ENCODE results near the gene DNAH17.

The DNAH17 gene

DNA sequence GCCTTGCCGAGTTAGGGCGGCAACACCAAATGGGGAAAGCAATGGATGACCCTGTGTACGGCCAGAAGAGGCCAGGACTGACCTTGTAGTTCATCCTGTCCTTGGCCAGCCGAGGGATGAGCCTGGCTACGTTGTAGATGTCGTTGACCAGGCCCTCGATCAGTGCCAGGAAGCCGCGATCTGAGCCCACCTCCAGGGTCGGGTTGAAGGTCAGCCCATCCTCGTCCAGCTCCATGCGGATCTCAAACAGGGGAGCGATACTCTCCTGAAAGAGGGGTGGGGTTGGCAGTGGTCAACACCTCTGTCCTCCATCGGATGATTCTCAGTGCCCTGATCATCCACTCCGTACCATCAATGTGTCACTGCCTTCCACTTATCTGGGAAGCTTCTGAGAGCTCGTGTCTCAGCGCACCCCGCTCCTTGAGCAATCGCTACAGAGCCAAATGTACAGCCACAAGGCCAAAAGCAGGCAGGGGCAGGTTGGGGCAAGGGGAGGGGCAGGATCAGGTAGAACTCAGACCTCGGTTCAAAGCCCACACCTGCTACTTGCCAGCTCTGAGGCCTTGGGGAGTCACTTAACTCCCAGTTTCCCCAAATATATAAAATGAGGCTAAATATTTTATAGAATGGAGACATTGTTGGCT, 39.9 kb downstream of the DNAH17 start:
- TF ChIP-seq BACH2 (CRISPR knock-in tag; IDR thresholded peaks at IDR 0.05; ENCODE audit: borderline replicate concordance): no peak

DNA sequence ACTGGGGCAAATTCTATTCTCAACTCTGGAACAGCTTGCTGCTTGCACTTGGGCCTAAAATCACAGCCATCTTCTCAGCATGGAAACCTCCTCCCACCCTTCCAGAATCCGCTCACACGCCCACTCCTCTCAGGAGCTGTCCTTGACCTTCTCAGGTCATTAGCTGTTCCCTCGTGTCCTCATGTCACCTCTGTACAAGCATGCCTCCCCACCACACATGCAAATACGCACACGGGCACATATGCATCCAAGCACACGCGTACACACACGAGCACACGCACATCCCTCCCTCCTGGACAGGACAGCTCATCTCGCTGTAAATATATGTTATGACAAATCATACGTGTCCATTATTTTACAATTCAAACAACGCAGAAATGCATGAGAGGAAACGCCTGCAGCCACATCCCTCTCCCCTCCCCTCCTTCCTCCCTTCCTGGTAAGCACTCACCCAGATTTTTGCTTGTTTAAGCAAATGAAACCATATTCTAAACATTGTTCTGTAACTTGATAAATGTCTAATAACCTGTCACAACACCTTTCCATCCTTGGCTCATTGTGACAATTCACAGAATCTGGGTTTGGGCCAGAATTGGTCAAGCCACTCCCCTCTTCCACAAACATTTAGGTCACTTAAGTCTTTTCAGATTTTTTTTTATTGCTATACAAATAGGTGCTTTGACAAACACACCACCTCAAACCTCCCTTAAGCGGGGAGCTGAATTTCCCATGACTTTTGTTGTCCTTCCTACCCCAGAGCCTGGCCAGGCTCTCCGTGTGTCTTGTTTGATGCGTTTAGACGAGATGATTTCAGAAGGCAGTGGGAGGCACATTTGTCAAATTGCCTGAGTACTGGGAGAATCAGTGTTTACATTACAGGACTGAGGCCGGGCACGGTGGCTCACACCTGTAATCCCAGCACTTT, 41.7 kb downstream of the DNAH17 start:
- ATAC-seq: no peak
- TF ChIP-seq ARNTL (CRISPR knock-in tag; IDR thresholded peaks at IDR 0.05; ENCODE audit: borderline replicate concordance, low read depth): no peak
- no peak for TF ChIP-seq ZNF8 (CRISPR knock-in tag; IDR thresholded peaks at IDR 0.05)
- TF ChIP-seq CSDC2 (CRISPR knock-in tag; IDR thresholded peaks at IDR 0.05): no peak
- TF ChIP-seq TOX (CRISPR knock-in tag; IDR thresholded peaks at IDR 0.05; ENCODE audit: borderline replicate concordance): no peak
- TF ChIP-seq ZNF70 (CRISPR knock-in tag; IDR thresholded peaks at IDR 0.05): no peak
- TF ChIP-seq PPARA (CRISPR knock-in tag; IDR thresholded peaks at IDR 0.05; ENCODE audit: borderline replicate concordance): no peak

More for the DNA sequence above, 39.9 kb downstream of the DNAH17 start:
- ATAC-seq: no peak

DNA sequence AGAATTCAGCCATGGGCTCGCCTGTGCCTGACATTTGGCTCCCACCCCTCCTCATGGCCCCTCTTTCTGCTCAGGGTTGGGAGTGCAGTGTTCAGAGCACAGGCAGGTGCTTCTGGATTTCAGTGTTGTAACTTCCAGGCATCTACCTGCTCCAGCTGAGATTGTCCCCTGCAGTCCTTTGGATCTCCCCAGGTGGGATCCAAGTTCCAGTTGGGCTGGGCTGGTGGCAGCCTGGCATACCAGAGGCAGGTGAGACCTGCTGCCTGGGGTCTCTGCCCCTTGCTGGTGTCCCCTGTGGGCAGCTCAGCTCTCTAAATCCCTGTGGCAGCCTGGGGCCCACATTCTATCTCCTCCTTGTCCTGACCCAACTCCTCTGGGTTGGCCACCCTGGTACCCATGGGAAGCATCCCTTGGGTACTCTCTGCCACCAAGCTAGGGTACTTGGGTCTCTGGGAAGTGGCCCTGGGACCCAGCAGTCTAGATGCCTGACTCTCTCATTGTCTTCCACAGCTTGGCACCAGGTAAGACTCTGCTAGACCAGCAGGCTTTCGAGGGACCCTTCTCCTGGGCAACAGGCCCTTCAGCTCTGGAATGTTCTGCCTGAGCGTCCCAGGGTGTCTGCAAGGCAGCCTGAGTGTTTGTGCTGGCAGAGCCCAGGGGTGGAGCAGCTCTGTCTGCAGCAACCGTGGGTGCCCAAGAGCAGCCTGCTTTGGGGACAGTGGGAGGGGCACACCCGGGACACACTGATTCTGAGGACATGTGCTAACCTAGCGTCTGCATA, 42.5 kb downstream of the DNAH17 start:
- TF ChIP-seq ISL1 (CRISPR knock-in tag; IDR thresholded peaks at IDR 0.05): no peak
- TF ChIP-seq TOX (CRISPR knock-in tag; IDR thresholded peaks at IDR 0.05; ENCODE audit: borderline replicate concordance): no peak
- TF ChIP-seq ZFP30 (CRISPR knock-in tag; IDR thresholded peaks at IDR 0.05): no peak
- TF ChIP-seq ARNTL (CRISPR knock-in tag; IDR thresholded peaks at IDR 0.05; ENCODE audit: borderline replicate concordance, low read depth): no peak
- no peak for TF ChIP-seq SNAI2 (CRISPR knock-in tag; IDR thresholded peaks at IDR 0.05)
- TF ChIP-seq ZNF565 (CRISPR knock-in tag; conservative IDR thresholded peaks at IDR 0.05; ENCODE audit: low read depth): no peak
- no peak for TF ChIP-seq CSRNP3 (CRISPR knock-in tag; IDR thresholded peaks at IDR 0.05)
- TF ChIP-seq ESRRG (CRISPR knock-in tag; IDR thresholded peaks at IDR 0.05): no peak
- TF ChIP-seq, protein P1, sequence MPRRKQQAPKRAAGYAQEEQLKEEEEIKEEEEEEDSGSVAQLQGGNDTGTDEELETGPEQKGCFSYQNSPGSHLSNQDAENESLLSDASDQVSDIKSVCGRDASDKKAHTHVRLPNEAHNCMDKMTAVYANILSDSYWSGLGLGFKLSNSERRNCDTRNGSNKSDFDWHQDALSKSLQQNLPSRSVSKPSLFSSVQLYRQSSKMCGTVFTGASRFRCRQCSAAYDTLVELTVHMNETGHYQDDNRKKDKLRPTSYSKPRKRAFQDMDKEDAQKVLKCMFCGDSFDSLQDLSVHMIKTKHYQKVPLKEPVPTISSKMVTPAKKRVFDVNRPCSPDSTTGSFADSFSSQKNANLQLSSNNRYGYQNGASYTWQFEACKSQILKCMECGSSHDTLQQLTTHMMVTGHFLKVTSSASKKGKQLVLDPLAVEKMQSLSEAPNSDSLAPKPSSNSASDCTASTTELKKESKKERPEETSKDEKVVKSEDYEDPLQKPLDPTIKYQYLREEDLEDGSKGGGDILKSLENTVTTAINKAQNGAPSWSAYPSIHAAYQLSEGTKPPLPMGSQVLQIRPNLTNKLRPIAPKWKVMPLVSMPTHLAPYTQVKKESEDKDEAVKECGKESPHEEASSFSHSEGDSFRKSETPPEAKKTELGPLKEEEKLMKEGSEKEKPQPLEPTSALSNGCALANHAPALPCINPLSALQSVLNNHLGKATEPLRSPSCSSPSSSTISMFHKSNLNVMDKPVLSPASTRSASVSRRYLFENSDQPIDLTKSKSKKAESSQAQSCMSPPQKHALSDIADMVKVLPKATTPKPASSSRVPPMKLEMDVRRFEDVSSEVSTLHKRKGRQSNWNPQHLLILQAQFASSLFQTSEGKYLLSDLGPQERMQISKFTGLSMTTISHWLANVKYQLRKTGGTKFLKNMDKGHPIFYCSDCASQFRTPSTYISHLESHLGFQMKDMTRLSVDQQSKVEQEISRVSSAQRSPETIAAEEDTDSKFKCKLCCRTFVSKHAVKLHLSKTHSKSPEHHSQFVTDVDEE (CRISPR knock-in tag; IDR thresholded peaks at IDR 0.05): no peak
- TF ChIP-seq PATZ1 (CRISPR knock-in tag; IDR thresholded peaks at IDR 0.05; ENCODE audit: borderline replicate concordance): no peak
- no peak for TF ChIP-seq ZC3H10 (CRISPR knock-in tag; IDR thresholded peaks at IDR 0.05)
- TF ChIP-seq RARB (CRISPR knock-in tag; IDR thresholded peaks at IDR 0.05): no peak
- TF ChIP-seq CSDC2 (CRISPR knock-in tag; IDR thresholded peaks at IDR 0.05): no peak
- no peak for TF ChIP-seq ZNF8 (CRISPR knock-in tag; IDR thresholded peaks at IDR 0.05)
- no peak for TF ChIP-seq POU6F1 (CRISPR knock-in tag; IDR thresholded peaks at IDR 0.05; ENCODE audit: borderline replicate concordance, low read depth)
- no peak; the same call in 2 of the 3 replicates for ATAC-seq

All from SK-N-SH treated with all-trans-retinoic acid at 6 μM for 48 hours (cell line).